Liver (tissue), 9 donors: Measurements from ENCODE around the gene ANP32A. TPM values are rescaled to one million over a fixed set of nuclear protein-coding genes. Genes with fewer than 3 reads are reported as not detected.

Experiments used
- DNase-seq: peaks from one replicate; pipeline ENCODE4 v3.0.0-alpha.2; 2017; ENCODE audit warnings: low spot score
- H3K27ac ChIP-seq, 2 donors: one replicate each; pipeline ENCODE4 v1.7.0; 2013; ENCODE audit warnings: inconsistent platforms in 2 of 2, low read length in 2 of 2, control low read depth in 1 of 2, low read depth in 1 of 2, mild to moderate bottlenecking in 1 of 2
- H3K27me3 ChIP-seq, 4 donors: one replicate each; pipeline versions ENCODE4 v1.6.1 to v1.7.0; 2013; ENCODE audit warnings: low read length in 3 of 4, inconsistent platforms in 1 of 4, mild to moderate bottlenecking in 1 of 4, moderate library complexity in 1 of 4; ENCODE audit not compliant: control insufficient read depth in 4 of 4, insufficient read depth in 4 of 4
- H3K36me3 ChIP-seq, 4 donors: one replicate each; pipeline versions ENCODE4 v1.6.1 to v1.7.0; 2013; ENCODE audit warnings: low read length in 3 of 4, mild to moderate bottlenecking in 3 of 4, low read depth in 1 of 4, moderate library complexity in 1 of 4; ENCODE audit not compliant: control insufficient read depth in 4 of 4, insufficient read depth in 3 of 4
- H3K4me1 ChIP-seq, 4 donors: one replicate each; pipeline versions ENCODE4 v1.6.1 to v1.7.0; 2013; ENCODE audit warnings: low read length in 3 of 4, mild to moderate bottlenecking in 3 of 4, moderate library complexity in 1 of 4; ENCODE audit not compliant: control insufficient read depth in 4 of 4, insufficient read depth in 4 of 4
- H3K4me3 ChIP-seq, 3 donors: one replicate each; pipeline versions ENCODE4 v1.6.1 to v1.7.0; 2013; ENCODE audit warnings: low read length in 3 of 3, control low read depth in 1 of 3, low read depth in 1 of 3, mild to moderate bottlenecking in 1 of 3
- H3K9ac ChIP-seq, 2 donors: one replicate each; pipeline ENCODE4 v1.7.0; 2013; ENCODE audit warnings: low read length in 2 of 2, mild to moderate bottlenecking in 2 of 2, moderate library complexity in 2 of 2, control low read depth in 1 of 2, low read depth in 1 of 2
- H3K9me3 ChIP-seq, 4 donors: one replicate each; pipeline versions ENCODE4 v1.6.1 to v1.7.0; 2013; ENCODE audit warnings: low read length in 3 of 4; ENCODE audit not compliant: control insufficient read depth in 4 of 4
- EGR1 ChIP-seq, 2 donors: IDR thresholded peaks; 2 replicates each; pipeline ENCODE4 v1.6.1; 2016 to 2018; ENCODE audit warnings: antibody characterized with exemption in 2 of 2, low read depth in 2 of 2
- FOXA1 ChIP-seq: IDR thresholded peaks from 2 replicates; pipeline ENCODE4 v1.6.1; 2016; ENCODE audit warnings: antibody characterized with exemption
- FOXA2 ChIP-seq: IDR thresholded peaks from 2 replicates; pipeline ENCODE4 v1.6.1; 2016; ENCODE audit warnings: antibody characterized with exemption
- GABPA ChIP-seq, 2 donors: IDR thresholded peaks in 1 of 2; conservative IDR thresholded peaks in 1 of 2; 2 replicates each; pipeline ENCODE4 v1.6.1; 2016; ENCODE audit warnings: antibody characterized with exemption in 2 of 2, mild to moderate bottlenecking in 1 of 2, moderate library complexity in 1 of 2
- HNF4A ChIP-seq, 2 donors: conservative IDR thresholded peaks; 2 replicates each; pipeline ENCODE4 v1.6.1; 2016; ENCODE audit warnings: antibody characterized with exemption in 2 of 2, mild to moderate bottlenecking in 2 of 2
- HNF4G ChIP-seq: IDR thresholded peaks from 2 replicates; pipeline ENCODE4 v1.6.1; 2016; ENCODE audit warnings: antibody characterized with exemption
- JUND ChIP-seq, 2 donors: IDR thresholded peaks; 2 replicates each; pipeline ENCODE4 v1.6.1; 2016; ENCODE audit warnings: antibody characterized with exemption in 2 of 2
- NR2F2 ChIP-seq: IDR thresholded peaks from 2 replicates; pipeline ENCODE4 v1.6.1; 2016; ENCODE audit warnings: antibody characterized with exemption
- RAD21 ChIP-seq, 2 donors: IDR thresholded peaks; 2 replicates each; pipeline ENCODE4 v1.6.1; 2016; ENCODE audit warnings: antibody characterized with exemption in 2 of 2, mild to moderate bottlenecking in 2 of 2
- RXRA ChIP-seq, 2 donors: IDR thresholded peaks; 2 replicates each; pipeline ENCODE4 v1.6.1; 2017 to 2018; ENCODE audit warnings: antibody characterized with exemption in 2 of 2, mild to moderate bottlenecking in 1 of 2
- SP1 ChIP-seq: IDR thresholded peaks from 2 replicates; pipeline ENCODE4 v1.6.1; 2018; ENCODE audit warnings: antibody characterized with exemption, mild to moderate bottlenecking
- TAF1 ChIP-seq: conservative IDR thresholded peaks from 2 replicates; pipeline ENCODE4 v1.6.1; 2016; ENCODE audit warnings: antibody characterized with exemption, mild to moderate bottlenecking
- YY1 ChIP-seq: IDR thresholded peaks from 2 replicates; pipeline ENCODE4 v1.6.1; 2016; ENCODE audit warnings: antibody characterized with exemption, mild to moderate bottlenecking
- WGBS: extraction: QIAGEN DNeasy Blood & Tissue Kit; methylation state at CpG from one replicate; pipeline ENCODE4 v1.1.7; 2013; 5-methylcytosine and 5-hydroxymethylcytosine counted together
- polyA plus RNA-seq, 2 donors: library from polyadenylated mRNA; stranded (reverse) in 1 of 2; unstranded in 1 of 2; fragments of 200-250 nt in 1 of 2; fragments of >200 nt in 1 of 2; fragmentation: Nextera tagmentation in 1 of 2; extraction: Ambion mirVana in 1 of 2; gene quantifications; one replicate each; pipeline versions ENCODE4 v1.2.1 to v1.2.3, GENCODE V29; 2013 to 2015
- total RNA-seq, 2 donors: library from RNA; depleted of rRNA; stranded (reverse); fragments of >200 nt; gene quantifications; one replicate each; pipeline ENCODE4 v1.2.3, GENCODE V29; 2014
- TF ChIP-seq, protein P1 (sequence below): IDR thresholded peaks from 2 replicates; pipeline ENCODE4 v1.6.1; 2016; ENCODE audit warnings: antibody characterized with exemption
- TF ChIP-seq, protein P2 (sequence below): IDR thresholded peaks from 2 replicates; pipeline ENCODE4 v1.6.1; 2016; ENCODE audit warnings: antibody characterized with exemption
- TF ChIP-seq, protein P3 (sequence below): fragments of 150-350 bp; IDR thresholded peaks from 2 replicates; pipeline ENCODE4 v1.5.1; 2017; ENCODE audit warnings: improper control_type of control experiment, low read depth, low read length; ENCODE audit not compliant: missing input control
- TF ChIP-seq, protein P4 (sequence below): IDR thresholded peaks from 2 replicates; pipeline ENCODE4 v1.6.1; 2016; ENCODE audit warnings: antibody characterized with exemption, mild to moderate bottlenecking
- TF ChIP-seq, protein P5 (sequence below): IDR thresholded peaks from 2 replicates; pipeline ENCODE4 v1.6.1; 2016; ENCODE audit warnings: antibody characterized with exemption
- donor health status: healthy.
- donor health status: healthy.
- donor health status: healthy.
- donor health status: healthy.
- donor health status: healthy.

ANP32A gene
- total and polyA plus RNA-seq, 4 donors = 30.5 to 60.4 (median 39.4) TPM

DNA sequence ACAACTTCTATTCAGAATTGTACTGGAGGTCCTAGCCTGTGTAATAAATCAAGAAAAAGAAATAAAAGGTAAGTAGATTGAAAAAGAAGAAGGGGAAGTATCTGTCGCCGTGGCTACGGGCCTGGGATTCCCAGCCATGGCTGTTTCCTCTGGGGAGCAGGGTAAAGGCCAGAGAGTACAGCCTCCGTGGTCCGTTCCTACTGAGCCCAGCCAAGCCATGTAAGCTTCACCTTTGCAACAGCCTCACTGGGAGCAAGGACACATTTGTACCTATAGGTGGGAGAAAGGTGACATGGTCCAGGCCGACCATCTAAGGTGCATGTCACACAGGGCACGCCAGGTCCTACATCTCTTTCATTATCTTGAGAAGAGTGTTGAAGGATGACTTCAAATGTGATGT lies 71.3 kb downstream of the ANP32A start:
- 90% methylated on average over 7 of the region's 7 CpGs for WGBS
- H3K4me3 ChIP-seq = no peak overlapping the region
- no peak overlapping the region for H3K9ac ChIP-seq
- H3K9me3 ChIP-seq = peaks cover 0 to 4% (median 0%) of the 10 kb centered on the region in 4 donors
- H3K36me3 ChIP-seq = no peaks in the 10 kb centered on the region
- H3K4me1 ChIP-seq = no peaks in the 10 kb centered on the region
- no peaks in the 10 kb centered on the region for H3K27me3 ChIP-seq
- H3K27ac ChIP-seq = no peak overlapping the region
- TF ChIP-seq, protein P1, sequence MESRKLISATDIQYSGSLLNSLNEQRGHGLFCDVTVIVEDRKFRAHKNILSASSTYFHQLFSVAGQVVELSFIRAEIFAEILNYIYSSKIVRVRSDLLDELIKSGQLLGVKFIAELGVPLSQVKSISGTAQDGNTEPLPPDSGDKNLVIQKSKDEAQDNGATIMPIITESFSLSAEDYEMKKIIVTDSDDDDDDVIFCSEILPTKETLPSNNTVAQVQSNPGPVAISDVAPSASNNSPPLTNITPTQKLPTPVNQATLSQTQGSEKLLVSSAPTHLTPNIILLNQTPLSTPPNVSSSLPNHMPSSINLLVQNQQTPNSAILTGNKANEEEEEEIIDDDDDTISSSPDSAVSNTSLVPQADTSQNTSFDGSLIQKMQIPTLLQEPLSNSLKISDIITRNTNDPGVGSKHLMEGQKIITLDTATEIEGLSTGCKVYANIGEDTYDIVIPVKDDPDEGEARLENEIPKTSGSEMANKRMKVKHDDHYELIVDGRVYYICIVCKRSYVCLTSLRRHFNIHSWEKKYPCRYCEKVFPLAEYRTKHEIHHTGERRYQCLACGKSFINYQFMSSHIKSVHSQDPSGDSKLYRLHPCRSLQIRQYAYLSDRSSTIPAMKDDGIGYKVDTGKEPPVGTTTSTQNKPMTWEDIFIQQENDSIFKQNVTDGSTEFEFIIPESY = no peak
- TF ChIP-seq GABPA (IDR thresholded peaks at IDR 0.05 in 1 of 2, conservative IDR thresholded peaks at IDR 0.05 in 1 of 2) (no peak), JUND (IDR thresholded peaks at IDR 0.05) (no peak), HNF4A (conservative IDR thresholded peaks at IDR 0.05) (no peak), RXRA (IDR thresholded peaks at IDR 0.05) (no peak), YY1 (no peak), FOXA2 (no peak), SP1 (no peak), TAF1 (no peak), EGR1 (IDR thresholded peaks at IDR 0.05; ENCODE audit: low read depth in 2 of 2) (no peak), FOXA1 (no peak), RAD21 (IDR thresholded peaks at IDR 0.05) (no peak), HNF4G (no peak), NR2F2 (no peak)
- TF ChIP-seq, protein P2, sequence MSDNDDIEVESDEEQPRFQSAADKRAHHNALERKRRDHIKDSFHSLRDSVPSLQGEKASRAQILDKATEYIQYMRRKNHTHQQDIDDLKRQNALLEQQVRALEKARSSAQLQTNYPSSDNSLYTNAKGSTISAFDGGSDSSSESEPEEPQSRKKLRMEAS = no peak
- TF ChIP-seq, protein P3, sequence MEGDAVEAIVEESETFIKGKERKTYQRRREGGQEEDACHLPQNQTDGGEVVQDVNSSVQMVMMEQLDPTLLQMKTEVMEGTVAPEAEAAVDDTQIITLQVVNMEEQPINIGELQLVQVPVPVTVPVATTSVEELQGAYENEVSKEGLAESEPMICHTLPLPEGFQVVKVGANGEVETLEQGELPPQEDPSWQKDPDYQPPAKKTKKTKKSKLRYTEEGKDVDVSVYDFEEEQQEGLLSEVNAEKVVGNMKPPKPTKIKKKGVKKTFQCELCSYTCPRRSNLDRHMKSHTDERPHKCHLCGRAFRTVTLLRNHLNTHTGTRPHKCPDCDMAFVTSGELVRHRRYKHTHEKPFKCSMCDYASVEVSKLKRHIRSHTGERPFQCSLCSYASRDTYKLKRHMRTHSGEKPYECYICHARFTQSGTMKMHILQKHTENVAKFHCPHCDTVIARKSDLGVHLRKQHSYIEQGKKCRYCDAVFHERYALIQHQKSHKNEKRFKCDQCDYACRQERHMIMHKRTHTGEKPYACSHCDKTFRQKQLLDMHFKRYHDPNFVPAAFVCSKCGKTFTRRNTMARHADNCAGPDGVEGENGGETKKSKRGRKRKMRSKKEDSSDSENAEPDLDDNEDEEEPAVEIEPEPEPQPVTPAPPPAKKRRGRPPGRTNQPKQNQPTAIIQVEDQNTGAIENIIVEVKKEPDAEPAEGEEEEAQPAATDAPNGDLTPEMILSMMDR = no peak
- TF ChIP-seq, protein P4, sequence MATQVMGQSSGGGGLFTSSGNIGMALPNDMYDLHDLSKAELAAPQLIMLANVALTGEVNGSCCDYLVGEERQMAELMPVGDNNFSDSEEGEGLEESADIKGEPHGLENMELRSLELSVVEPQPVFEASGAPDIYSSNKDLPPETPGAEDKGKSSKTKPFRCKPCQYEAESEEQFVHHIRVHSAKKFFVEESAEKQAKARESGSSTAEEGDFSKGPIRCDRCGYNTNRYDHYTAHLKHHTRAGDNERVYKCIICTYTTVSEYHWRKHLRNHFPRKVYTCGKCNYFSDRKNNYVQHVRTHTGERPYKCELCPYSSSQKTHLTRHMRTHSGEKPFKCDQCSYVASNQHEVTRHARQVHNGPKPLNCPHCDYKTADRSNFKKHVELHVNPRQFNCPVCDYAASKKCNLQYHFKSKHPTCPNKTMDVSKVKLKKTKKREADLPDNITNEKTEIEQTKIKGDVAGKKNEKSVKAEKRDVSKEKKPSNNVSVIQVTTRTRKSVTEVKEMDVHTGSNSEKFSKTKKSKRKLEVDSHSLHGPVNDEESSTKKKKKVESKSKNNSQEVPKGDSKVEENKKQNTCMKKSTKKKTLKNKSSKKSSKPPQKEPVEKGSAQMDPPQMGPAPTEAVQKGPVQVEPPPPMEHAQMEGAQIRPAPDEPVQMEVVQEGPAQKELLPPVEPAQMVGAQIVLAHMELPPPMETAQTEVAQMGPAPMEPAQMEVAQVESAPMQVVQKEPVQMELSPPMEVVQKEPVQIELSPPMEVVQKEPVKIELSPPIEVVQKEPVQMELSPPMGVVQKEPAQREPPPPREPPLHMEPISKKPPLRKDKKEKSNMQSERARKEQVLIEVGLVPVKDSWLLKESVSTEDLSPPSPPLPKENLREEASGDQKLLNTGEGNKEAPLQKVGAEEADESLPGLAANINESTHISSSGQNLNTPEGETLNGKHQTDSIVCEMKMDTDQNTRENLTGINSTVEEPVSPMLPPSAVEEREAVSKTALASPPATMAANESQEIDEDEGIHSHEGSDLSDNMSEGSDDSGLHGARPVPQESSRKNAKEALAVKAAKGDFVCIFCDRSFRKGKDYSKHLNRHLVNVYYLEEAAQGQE = no peak
- TF ChIP-seq, protein P5, sequence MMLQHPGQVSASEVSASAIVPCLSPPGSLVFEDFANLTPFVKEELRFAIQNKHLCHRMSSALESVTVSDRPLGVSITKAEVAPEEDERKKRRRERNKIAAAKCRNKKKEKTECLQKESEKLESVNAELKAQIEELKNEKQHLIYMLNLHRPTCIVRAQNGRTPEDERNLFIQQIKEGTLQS = no peak
- DNase-seq = no peak
